ENCODE measurements around the gene ESRRG.
"Not testable (repeated sequence)": the region's sequence is repeated elsewhere in the genome, so short reads cannot be mapped to it uniquely, and the experiment has no call there.

- not testable (repeated sequence) for TF ChIP-seq CTCF, POLR2A (IDR thresholded peaks at IDR 0.05)
These were observed 19.2 kb downstream of the ESRRG start for GRCh38 chr1:216704065-216704464.

All from thyroid gland (tissue), 4 donors.